IgD-negative memory B cell (primary cell): ENCODE data around the gene PHC2. TPM values are rescaled to one million over a fixed set of nuclear protein-coding genes. Genes with fewer than 3 reads are reported as not detected.

Source experiments
- H3K27ac Mint-ChIP-seq, 3 donors: one replicate each; pipeline ENCODE4 v1.8.0; 2020 to 2022; ENCODE audit warnings: mild to moderate bottlenecking in 3 of 3, mixed read lengths in 3 of 3, moderate library complexity in 1 of 3
- H3K27me3 Mint-ChIP-seq: one replicate; pipeline ENCODE4 v1.8.0; 2021; ENCODE audit warnings: mixed read lengths
- H3K36me3 Mint-ChIP-seq: one replicate; pipeline ENCODE4 v1.8.0; 2020; ENCODE audit warnings: mild to moderate bottlenecking, mixed read lengths
- H3K4me1 Mint-ChIP-seq, 3 donors: one replicate each; pipeline ENCODE4 v1.8.0; 2020 to 2022; ENCODE audit warnings: mixed read lengths in 3 of 3, mild to moderate bottlenecking in 1 of 3
- H3K4me3 Mint-ChIP-seq, 4 donors: one replicate each; pipeline ENCODE4 v1.8.0; 2020 to 2022; ENCODE audit warnings: mild to moderate bottlenecking in 4 of 4, mixed read lengths in 4 of 4, moderate library complexity in 3 of 4
- H3K9me3 Mint-ChIP-seq, 3 donors: one replicate each; pipeline ENCODE4 v1.8.0; 2020 to 2021; ENCODE audit warnings: mixed read lengths in 3 of 3, mild to moderate bottlenecking in 1 of 3
- polyA plus RNA-seq: library from polyadenylated mRNA; unstranded; fragments of 300-500 nt; fragmentation: Illumina TruSeq; gene quantifications from one replicate; pipeline ENCODE4 v1.2.3, GENCODE V29; 2021

The PHC2 gene
- polyA plus RNA-seq, 1 donor from 2014 or later = 7.9 TPM

GRCh38 chr1:33328817-33329216 is 102.1 kb downstream of the PHC2 start:
- Mint-ChIP-seq H3K4me3 (no peak overlapping the region), H3K36me3 (peaks cover 1% of the 10 kb centered on the region), H3K27ac (no peak overlapping the region), H3K27me3 (no peaks in the 10 kb centered on the region), H3K4me1 (peaks cover 0 to 3% (median 0%) of the 10 kb centered on the region in 3 donors), H3K9me3 (no peaks in the 10 kb centered on the region)

DNA sequence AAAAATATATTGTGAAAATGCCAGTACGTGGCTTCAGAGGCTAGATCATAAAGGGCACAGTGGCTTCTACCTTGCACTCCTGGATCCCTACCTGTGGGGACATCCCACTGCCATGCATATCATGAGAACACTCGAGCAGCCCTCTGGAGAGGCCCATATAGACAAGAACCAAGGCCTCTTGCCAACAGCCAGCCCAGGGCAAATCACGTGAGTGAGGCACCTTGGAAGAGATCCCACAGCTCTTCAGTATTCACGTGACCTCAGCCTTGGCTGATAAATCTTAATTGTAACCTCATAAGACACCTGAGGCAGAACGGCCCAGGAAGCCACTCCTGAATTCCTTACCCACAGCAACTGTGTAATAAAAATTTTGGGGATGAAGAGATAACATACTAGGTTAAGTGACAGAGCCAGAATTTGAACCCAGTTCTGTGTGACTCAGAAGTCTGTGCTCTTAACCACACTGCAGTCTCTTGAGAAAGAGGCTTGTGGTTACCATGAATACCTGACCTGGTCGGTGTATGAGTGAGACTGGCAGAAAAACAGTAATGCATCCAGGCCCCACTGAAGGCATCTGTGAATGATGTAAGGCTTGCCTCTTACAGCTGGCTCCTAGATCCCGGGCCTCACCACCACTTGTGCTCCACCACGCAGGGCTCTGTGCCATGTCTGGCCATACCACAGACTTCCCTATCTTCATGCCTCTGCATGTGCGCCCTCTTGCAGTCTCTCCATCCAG is 103.1 kb downstream of the PHC2 start:
- H3K4me3 Mint-ChIP-seq = no peak overlapping the region
- H3K4me1 Mint-ChIP-seq = peaks cover 0 to 2% (median 0%) of the 10 kb centered on the region in 3 donors
- H3K9me3 Mint-ChIP-seq = no peaks in the 10 kb centered on the region
- H3K36me3 Mint-ChIP-seq = peaks cover 1% of the 10 kb centered on the region
- no peaks in the 10 kb centered on the region for H3K27me3 Mint-ChIP-seq
- H3K27ac Mint-ChIP-seq = no peak overlapping the region

GRCh38 chr1:33326785-33327184 is 104.1 kb downstream of the PHC2 start:
- peaks cover 0 to 2% (median 0%) of the 10 kb centered on the region in 3 donors for H3K4me1 Mint-ChIP-seq
- H3K36me3 Mint-ChIP-seq = peaks cover 1% of the 10 kb centered on the region
- H3K27ac Mint-ChIP-seq = no peak overlapping the region
- H3K27me3 Mint-ChIP-seq = no peaks in the 10 kb centered on the region
- no peaks in the 10 kb centered on the region for H3K9me3 Mint-ChIP-seq
- H3K4me3 Mint-ChIP-seq = no peak overlapping the region

- no peaks in the 10 kb centered on the region for H3K27me3 Mint-ChIP-seq
- H3K9me3 Mint-ChIP-seq = no peaks in the 10 kb centered on the region
- H3K27ac Mint-ChIP-seq = no peak overlapping the region
- H3K4me1 Mint-ChIP-seq = peaks cover 0 to 2% (median 0%) of the 10 kb centered on the region in 3 donors
- no peak overlapping the region for H3K4me3 Mint-ChIP-seq
- peaks cover 4% of the 10 kb centered on the region for H3K36me3 Mint-ChIP-seq
Measured at GRCh38 chr1:33324677-33325575, 106.0 kb downstream of the PHC2 start.

DNA sequence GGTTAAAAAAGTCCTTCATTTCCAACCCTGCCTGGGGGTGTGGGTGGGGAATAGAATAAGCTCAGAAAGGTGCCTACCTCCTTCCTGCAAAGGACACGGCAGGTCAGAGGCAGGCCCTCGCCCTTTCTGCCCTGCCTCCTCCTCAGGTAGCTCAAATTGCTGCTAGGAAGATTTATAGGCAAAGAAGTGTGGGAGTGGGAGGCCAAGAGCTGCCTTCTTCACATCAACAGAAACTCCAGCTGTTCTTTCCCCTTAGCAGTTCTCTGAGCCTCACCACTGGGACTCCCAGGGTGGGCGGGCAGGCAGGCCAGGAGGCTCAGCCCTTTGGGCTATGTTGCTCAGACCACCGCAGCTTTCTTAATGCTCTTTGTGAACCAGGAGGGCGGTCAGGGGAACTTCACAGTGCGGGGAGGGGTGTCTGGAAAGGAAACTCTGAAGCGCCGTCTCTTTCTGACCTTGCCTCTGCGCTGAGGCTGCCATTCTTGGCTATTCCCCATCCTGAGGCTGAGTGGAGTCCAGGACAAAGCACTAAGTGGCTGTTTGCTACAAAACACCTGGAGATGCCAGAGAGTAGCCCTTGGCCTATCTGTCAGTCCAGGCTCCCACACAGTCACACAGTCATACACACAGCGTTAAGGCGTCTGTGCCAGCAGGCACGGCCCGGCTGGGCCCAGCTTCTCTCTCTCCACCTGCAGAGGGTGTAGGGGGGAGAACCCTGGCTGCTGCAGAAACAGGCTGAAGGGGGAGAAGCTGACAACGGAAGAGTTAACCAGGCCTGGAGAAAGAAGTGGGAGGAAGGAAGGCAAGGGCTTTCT is 107.0 kb downstream of the PHC2 start:
- no peak overlapping the region for H3K27ac Mint-ChIP-seq
- no peaks in the 10 kb centered on the region for H3K9me3 Mint-ChIP-seq
- H3K4me1 Mint-ChIP-seq = peaks cover 0 to 2% (median 0%) of the 10 kb centered on the region in 3 donors
- H3K36me3 Mint-ChIP-seq = peaks cover 4% of the 10 kb centered on the region
- H3K4me3 Mint-ChIP-seq = no peak overlapping the region
- H3K27me3 Mint-ChIP-seq = no peaks in the 10 kb centered on the region

DNA sequence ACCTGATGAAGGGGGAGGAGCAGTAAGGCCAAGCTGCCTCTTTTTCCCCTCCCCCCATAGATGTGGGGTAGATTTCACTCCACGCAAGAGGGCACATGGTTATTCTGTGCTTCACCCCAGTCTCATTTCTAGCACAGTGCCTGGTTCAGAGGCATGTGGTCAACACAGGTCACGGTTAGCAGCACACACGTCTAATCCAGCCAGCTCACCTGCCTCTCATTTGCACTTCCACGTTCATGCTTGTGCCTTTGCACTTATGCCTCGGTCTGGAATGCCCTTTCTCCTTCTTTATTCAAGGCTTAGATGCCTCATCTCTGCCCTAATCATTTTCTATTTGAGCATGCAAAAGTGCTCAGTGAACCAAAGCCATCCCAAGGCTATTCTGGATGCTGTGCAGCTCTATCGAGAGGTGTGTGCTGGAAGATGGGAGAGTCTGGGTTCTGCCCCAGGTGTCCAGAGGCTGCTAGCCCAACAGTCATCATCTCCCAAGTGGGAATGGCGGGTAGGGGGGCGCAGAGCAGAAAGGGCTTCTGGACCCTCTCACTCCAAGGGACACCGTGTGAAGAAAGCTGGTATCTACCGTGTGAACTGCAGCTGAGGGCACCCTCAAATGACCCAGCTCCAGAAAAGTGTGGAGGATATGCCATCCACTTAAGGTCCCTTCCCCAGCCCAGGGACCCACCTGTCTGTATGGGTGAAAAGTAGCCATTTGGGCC is 107.9 kb downstream of the PHC2 start:
- Mint-ChIP-seq H3K27me3 (no peaks in the 10 kb centered on the region), H3K36me3 (peaks cover 4% of the 10 kb centered on the region), H3K9me3 (no peaks in the 10 kb centered on the region), H3K27ac (no peak overlapping the region), H3K4me1 (peaks cover 0 to 2% (median 0%) of the 10 kb centered on the region in 3 donors), H3K4me3 (no peak overlapping the region)

DNA sequence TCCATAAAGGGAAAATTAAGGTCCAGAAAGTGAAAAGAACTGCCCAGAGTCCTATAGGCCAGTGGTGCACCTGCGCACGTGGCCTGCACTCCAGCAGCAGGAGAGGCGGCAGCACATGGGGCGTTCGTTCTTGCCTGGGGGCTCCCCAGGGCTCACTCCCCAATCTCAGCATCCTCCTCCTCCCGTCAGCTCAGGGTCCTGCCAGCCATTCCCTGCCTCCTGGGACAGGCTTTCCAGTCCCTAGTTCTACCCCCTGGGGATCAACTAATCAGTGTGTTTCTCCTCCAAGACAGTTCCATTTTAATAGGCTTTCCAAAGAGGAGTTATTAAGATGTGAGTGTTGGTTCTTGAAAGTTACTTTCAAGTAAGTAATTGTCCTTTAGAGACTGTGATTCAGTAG is 108.8 kb downstream of the PHC2 start:
- peaks cover 0 to 2% (median 0%) of the 10 kb centered on the region in 3 donors for H3K4me1 Mint-ChIP-seq
- no peaks in the 10 kb centered on the region for H3K27me3 Mint-ChIP-seq
- H3K36me3 Mint-ChIP-seq = peaks cover 4% of the 10 kb centered on the region
- H3K27ac Mint-ChIP-seq = no peak overlapping the region
- H3K4me3 Mint-ChIP-seq = no peak overlapping the region
- H3K9me3 Mint-ChIP-seq = no peaks in the 10 kb centered on the region

- Mint-ChIP-seq H3K4me1 (peaks cover 0 to 2% (median 0%) of the 10 kb centered on the region in 3 donors), H3K27me3 (peaks cover 5% of the 10 kb centered on the region), H3K27ac (peak overlapping the region in 1 of 3 donors; percentile 59), H3K9me3 (no peaks in the 10 kb centered on the region), H3K4me3 (no peak overlapping the region), H3K36me3 (peaks cover 3% of the 10 kb centered on the region)
Measured at GRCh38 chr1:33321178-33321577, 109.7 kb downstream of the PHC2 start.

DNA sequence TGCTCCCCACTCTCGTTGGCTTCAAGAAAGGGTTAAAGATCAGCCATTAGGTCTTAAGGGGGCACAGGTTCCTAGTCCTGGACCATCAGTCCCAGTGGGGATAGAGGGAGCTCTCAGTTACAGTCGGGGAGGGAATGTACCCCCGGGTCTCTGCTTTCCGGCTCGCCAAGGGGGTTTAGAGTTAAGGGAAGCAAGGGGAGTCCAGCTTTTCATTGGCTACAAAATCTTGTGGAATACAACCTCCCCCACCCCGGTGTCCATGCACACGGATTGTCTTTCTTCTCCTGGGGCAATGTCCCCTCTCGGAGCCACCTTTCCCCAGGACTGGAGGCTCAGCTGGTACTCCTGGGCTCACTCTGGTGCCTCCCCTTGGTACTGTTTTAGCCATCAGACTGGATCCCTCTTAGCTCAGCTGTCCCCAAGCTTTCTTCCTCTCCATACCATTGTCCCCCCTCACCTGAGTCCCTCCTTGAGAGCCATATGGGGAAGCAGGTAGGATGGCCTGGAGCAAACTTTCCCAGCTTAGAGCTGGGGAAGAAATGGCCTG is 110.2 kb downstream of the PHC2 start, which contains the start of gene A3GALT2:
TSS of gene A3GALT2 (minus strand) at position 480 of the 547 bp plus-strand sequence. CDS start at position 480, 0 bp downstream.
- Mint-ChIP-seq H3K27me3 (peaks cover 5% of the 10 kb centered on the region), H3K36me3 (peaks cover 3% of the 10 kb centered on the region), H3K4me3 (no peak within 1 kb of the TSS), H3K4me1 (peaks cover 0 to 2% (median 0%) of the 10 kb centered on the region in 3 donors), H3K27ac (peak within 1 kb of the TSS in 1 of 3 donors; percentile 59), H3K9me3 (no peaks in the 10 kb centered on the region)

DNA sequence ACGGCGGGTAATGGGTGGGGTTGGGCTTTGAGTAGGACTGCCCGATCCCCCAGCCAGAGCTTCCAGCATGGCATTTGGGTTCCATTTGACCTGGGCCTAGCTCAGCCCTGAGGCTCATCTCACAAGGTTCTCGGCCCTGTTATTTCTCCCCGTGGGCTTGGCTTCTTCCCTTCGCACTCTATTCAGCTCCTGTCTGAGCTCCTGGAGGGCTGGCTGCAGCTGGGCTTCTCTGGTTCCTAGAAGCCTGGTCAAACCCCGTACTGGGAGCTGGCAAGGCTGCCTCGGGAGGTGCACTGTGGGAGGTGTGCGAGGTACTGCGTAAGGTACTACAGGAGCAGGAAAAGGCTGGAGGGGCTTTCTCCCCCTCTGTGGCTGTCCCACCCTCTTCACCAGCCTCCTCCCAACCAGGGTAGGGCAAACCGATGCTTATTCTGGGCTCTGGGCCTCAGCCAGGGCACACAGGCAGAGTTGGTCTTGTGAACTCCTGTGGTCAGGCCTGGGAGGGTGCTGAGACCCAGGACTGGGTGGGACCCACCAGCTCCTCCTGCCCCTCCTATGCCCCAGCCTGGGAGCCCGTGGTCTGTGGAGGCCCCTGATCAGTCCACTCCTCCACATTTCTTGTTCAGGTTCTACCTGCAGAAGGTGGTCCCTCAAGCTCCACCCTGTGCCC is 110.8 kb downstream of the PHC2 start:
- no peak overlapping the region for H3K4me3 Mint-ChIP-seq

DNA sequence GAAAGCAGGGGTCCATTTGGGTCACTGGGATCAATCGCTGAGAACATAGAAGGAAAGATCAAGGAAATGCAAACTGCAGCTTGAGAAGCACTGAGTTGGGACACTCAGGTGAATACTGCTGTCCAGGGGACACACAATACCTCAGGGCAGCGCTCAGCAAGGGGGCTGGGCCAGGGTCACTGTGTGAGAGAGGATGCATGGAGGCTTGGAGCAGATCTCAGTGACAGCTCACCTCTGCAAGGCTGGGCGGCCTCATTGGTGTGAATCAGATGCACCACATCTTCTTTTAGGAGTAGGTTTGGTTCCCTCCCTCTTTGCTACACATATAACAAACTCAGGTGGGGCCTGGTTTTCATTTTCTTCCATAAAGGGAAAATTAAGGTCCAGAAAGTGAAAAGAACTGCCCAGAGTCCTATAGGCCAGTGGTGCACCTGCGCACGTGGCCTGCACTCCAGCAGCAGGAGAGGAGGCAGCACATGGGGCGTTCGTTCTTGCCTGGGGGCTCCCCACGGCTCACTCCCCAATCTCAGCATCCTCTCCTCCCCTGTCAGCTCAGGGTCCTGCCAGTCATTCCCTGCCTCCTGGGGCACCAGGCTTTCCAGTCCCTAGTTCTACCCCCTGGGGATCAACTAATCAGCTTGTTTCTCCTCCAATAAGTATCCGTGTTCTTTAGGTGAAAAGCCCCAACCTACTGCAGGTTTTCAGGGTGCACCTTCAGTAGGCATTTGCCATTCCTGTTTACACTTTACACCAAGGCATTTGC is 111.5 kb downstream of the PHC2 start:
- H3K36me3 Mint-ChIP-seq = peaks cover 3% of the 10 kb centered on the region
- H3K4me3 Mint-ChIP-seq = no peak overlapping the region
- H3K4me1 Mint-ChIP-seq = peaks cover 0 to 2% (median 2%) of the 10 kb centered on the region in 3 donors
- H3K27me3 Mint-ChIP-seq = peaks cover 5% of the 10 kb centered on the region
- H3K9me3 Mint-ChIP-seq = no peaks in the 10 kb centered on the region
- H3K27ac Mint-ChIP-seq = no peak overlapping the region

More for the DNA sequence above, 110.8 kb downstream of the PHC2 start:
- Mint-ChIP-seq H3K36me3 (peaks cover 3% of the 10 kb centered on the region), H3K27ac (no peak overlapping the region), H3K9me3 (no peaks in the 10 kb centered on the region), H3K27me3 (peaks cover 5% of the 10 kb centered on the region), H3K4me1 (peaks cover 0 to 2% (median 0%) of the 10 kb centered on the region in 3 donors)

DNA sequence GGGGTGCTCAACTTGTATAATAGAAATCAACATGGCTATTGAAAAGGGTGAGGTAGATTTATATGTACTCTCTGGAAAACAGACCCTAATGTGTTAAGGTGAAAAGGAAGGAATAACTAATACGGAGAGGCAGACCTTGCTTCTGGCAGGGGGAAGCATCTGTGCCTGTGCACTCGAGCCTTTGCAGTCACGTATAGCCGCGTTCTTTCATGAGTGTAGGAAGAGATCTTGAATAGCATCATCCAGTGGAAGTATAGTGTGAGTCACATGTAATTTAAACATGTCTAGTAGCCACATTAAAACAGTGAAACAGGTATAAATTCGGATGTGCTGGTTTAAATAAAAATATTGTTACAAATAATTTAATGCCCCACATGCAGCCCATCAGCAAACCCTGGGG is 112.9 kb downstream of the PHC2 start:
- H3K4me1 Mint-ChIP-seq = peaks cover 0 to 2% (median under 1%) of the 10 kb centered on the region in 3 donors
- no peak overlapping the region for H3K4me3 Mint-ChIP-seq
- H3K27ac Mint-ChIP-seq = no peak overlapping the region
- peaks cover 8% of the 10 kb centered on the region for H3K27me3 Mint-ChIP-seq
- H3K36me3 Mint-ChIP-seq = peaks cover 3% of the 10 kb centered on the region
- H3K9me3 Mint-ChIP-seq = no peaks in the 10 kb centered on the region

- Mint-ChIP-seq H3K36me3 (peaks cover 4% of the 10 kb centered on the region), H3K4me1 (peaks cover 0 to 2% (median 0%) of the 10 kb centered on the region in 3 donors)
Measured at GRCh38 chr1:33317354-33317753, 113.5 kb downstream of the PHC2 start.

More at GRCh38 chr1:33317354-33317753, 113.5 kb downstream of the PHC2 start:
- Mint-ChIP-seq H3K4me3 (no peak overlapping the region), H3K27me3 (peaks cover 8% of the 10 kb centered on the region), H3K9me3 (no peaks in the 10 kb centered on the region), H3K27ac (no peak overlapping the region)
